GM23338 (cell line): Measurements from ENCODE around the gene PACSIN1. TPM values are rescaled to one million over a fixed set of nuclear protein-coding genes. Genes with fewer than 3 reads are reported as not detected.

Experiments used
- ATAC-seq: fragments of 200-7000 bp; cut with Tn5 transposase; 3 replicates; pipeline ENCODE4 v1.9.1; 2020
- DNase-seq: peaks from one replicate; pipeline ENCODE4 v3.0.0-alpha.2; 2015; ENCODE audit warnings: low spot score
- H2AFZ ChIP-seq: fragments of 200-600 bp; sonication (generic); 2 replicates; pipeline ENCODE4 v1.8.0; 2016; ENCODE audit warnings: antibody characterized with exemption, mild to moderate bottlenecking, moderate library complexity
- H3F3A ChIP-seq: fragments of 200-600 bp; sonication (generic); replicated peaks from 2 replicates; pipeline ENCODE4 v1.8.0; 2017; ENCODE audit warnings: antibody characterized with exemption, mixed run types, low read depth
- H3K27ac ChIP-seq: fragments of 200-600 bp; sonication (generic); 2 replicates; pipeline ENCODE4 v1.6.1; 2016; ENCODE audit warnings: low read depth
- H3K27me3 ChIP-seq: fragments of 200-600 bp; sonication (generic); 2 replicates; pipeline ENCODE4 v1.8.0; 2016; ENCODE audit warnings: mild to moderate bottlenecking, mixed run types, moderate library complexity; ENCODE audit not compliant: insufficient read depth
- H3K36me3 ChIP-seq: fragments of 200-600 bp; sonication (generic); 2 replicates; pipeline ENCODE4 v1.8.0; 2016; ENCODE audit warnings: mild to moderate bottlenecking; ENCODE audit not compliant: insufficient read depth
- H3K4me1 ChIP-seq: fragments of 200-600 bp; sonication (generic); 2 replicates; pipeline ENCODE4 v1.8.0; 2016; ENCODE audit warnings: mild to moderate bottlenecking, moderate library complexity; ENCODE audit not compliant: insufficient read depth
- H3K4me2 ChIP-seq: fragments of 200-600 bp; sonication (generic); 2 replicates; pipeline ENCODE4 v1.7.1; 2017; ENCODE audit warnings: mixed run types
- H3K4me3 ChIP-seq: fragments of 200-600 bp; sonication (generic); 2 replicates; pipeline ENCODE4 v1.6.1; 2016; ENCODE audit warnings: mixed run types
- H3K79me2 ChIP-seq: fragments of 200-600 bp; sonication (generic); replicated peaks from 2 replicates; pipeline ENCODE4 v1.8.0; 2017; ENCODE audit warnings: mild to moderate bottlenecking; ENCODE audit not compliant: insufficient read depth
- H3K9me2 ChIP-seq: fragments of 200-600 bp; sonication (generic); 2 replicates; pipeline ENCODE4 v1.8.0; 2017; ENCODE audit not compliant: insufficient read depth
- H4K20me1 ChIP-seq: fragments of 200-600 bp; sonication (generic); replicated peaks from 2 replicates; pipeline ENCODE4 v1.8.0; 2017; ENCODE audit warnings: mild to moderate bottlenecking; ENCODE audit not compliant: insufficient read depth
- H3K27ac Mint-ChIP-seq: 2 replicates; pipeline ENCODE4 v1.8.0; 2020; ENCODE audit warnings: inconsistent platforms, mild to moderate bottlenecking, moderate library complexity, mixed read lengths
- H3K27me3 Mint-ChIP-seq: 3 replicates; pipeline ENCODE4 v1.8.0; 2022; ENCODE audit warnings: low read depth, mild to moderate bottlenecking, moderate library complexity, mixed read lengths, inconsistent platforms; ENCODE audit not compliant: insufficient read depth, poor library complexity
- H3K36me3 Mint-ChIP-seq: 3 replicates; pipeline ENCODE4 v1.8.0; 2021; ENCODE audit warnings: low read depth, mild to moderate bottlenecking, inconsistent platforms, moderate library complexity, mixed read lengths
- H3K4me1 Mint-ChIP-seq: 3 replicates; pipeline ENCODE4 v1.8.0; 2020; ENCODE audit warnings: mild to moderate bottlenecking, inconsistent platforms, mixed read lengths
- H3K4me3 Mint-ChIP-seq: 3 replicates; pipeline ENCODE4 v1.8.0; 2021; ENCODE audit warnings: moderate library complexity, mild to moderate bottlenecking, inconsistent platforms, mixed read lengths
- H3K9me3 Mint-ChIP-seq: 3 replicates; pipeline ENCODE4 v1.8.0; 2020; ENCODE audit warnings: moderate library complexity, mild to moderate bottlenecking, inconsistent platforms, mixed read lengths
- CREB1 ChIP-seq: fragments of 250-450 bp; sonication (Bioruptor Pico); IDR thresholded peaks from 2 replicates; pipeline ENCODE4 v1.5.0; 2020; ENCODE audit warnings: low read depth, mild to moderate bottlenecking, moderate library complexity
- EZH2phosphoT487 ChIP-seq: fragments of 200-600 bp; sonication (generic); IDR thresholded peaks from one replicate; pipeline ENCODE4 v1.8.1; 2018; ENCODE audit warnings: antibody characterized with exemption; ENCODE audit not compliant: unreplicated experiment
- NANOG ChIP-seq: IDR thresholded peaks from 2 replicates; pipeline ENCODE4 v1.6.1; 2016; ENCODE audit warnings: antibody characterized with exemption, borderline replicate concordance
- POLR2AphosphoS5 ChIP-seq: IDR thresholded peaks from 2 replicates; pipeline ENCODE4 v1.6.1; 2016; ENCODE audit warnings: antibody characterized with exemption, low read depth
- STAT1 ChIP-seq: IDR thresholded peaks from one replicate; pipeline ENCODE4 v1.6.1; 2016; ENCODE audit warnings: antibody characterized with exemption; ENCODE audit not compliant: unreplicated experiment
- ZNF114 ChIP-seq: fragments of 250-450 bp; sonication (Bioruptor Pico); IDR thresholded peaks from 2 replicates; pipeline ENCODE4 v1.5.0; 2020; ENCODE audit warnings: mild to moderate bottlenecking, moderate library complexity
- ZNF331 ChIP-seq: fragments of 250-450 bp; sonication (Bioruptor Pico); IDR thresholded peaks from 2 replicates; pipeline ENCODE4 v1.5.0; 2020; ENCODE audit warnings: low read depth, mild to moderate bottlenecking, moderate library complexity
- polyA plus RNA-seq: library from polyadenylated mRNA; unstranded; fragments of >200 nt; fragmentation: Nextera tagmentation; extraction: Ambion mirVana; gene quantifications from 2 replicates; pipeline ENCODE4 v1.2.1, GENCODE V29; 2016
- total RNA-seq: library from RNA; depleted of rRNA; stranded (reverse); fragments of >200 nt; shearing (Covaris generic); gene quantifications from 2 replicates; pipeline ENCODE4 v1.2.3, GENCODE V29; 2014
- TF ChIP-seq, protein P1 (sequence below): fragments of 250-450 bp; sonication (Bioruptor Pico); IDR thresholded peaks from 2 replicates; pipeline ENCODE4 v1.5.0; 2020; ENCODE audit warnings: mild to moderate bottlenecking, moderate library complexity
- TF ChIP-seq, protein P2 (sequence below): IDR thresholded peaks from 2 replicates; pipeline ENCODE4 v1.6.1; 2016; ENCODE audit warnings: antibody characterized with exemption

The PACSIN1 gene
- total and polyA plus RNA-seq, 2 experiments from 2014 or later: 5.2 to 8.7 TPM

GRCh38 chr6:34549026-34549803 lies 83.3 kb downstream of the PACSIN1 start (continued):
- TF ChIP-seq, protein P1, sequence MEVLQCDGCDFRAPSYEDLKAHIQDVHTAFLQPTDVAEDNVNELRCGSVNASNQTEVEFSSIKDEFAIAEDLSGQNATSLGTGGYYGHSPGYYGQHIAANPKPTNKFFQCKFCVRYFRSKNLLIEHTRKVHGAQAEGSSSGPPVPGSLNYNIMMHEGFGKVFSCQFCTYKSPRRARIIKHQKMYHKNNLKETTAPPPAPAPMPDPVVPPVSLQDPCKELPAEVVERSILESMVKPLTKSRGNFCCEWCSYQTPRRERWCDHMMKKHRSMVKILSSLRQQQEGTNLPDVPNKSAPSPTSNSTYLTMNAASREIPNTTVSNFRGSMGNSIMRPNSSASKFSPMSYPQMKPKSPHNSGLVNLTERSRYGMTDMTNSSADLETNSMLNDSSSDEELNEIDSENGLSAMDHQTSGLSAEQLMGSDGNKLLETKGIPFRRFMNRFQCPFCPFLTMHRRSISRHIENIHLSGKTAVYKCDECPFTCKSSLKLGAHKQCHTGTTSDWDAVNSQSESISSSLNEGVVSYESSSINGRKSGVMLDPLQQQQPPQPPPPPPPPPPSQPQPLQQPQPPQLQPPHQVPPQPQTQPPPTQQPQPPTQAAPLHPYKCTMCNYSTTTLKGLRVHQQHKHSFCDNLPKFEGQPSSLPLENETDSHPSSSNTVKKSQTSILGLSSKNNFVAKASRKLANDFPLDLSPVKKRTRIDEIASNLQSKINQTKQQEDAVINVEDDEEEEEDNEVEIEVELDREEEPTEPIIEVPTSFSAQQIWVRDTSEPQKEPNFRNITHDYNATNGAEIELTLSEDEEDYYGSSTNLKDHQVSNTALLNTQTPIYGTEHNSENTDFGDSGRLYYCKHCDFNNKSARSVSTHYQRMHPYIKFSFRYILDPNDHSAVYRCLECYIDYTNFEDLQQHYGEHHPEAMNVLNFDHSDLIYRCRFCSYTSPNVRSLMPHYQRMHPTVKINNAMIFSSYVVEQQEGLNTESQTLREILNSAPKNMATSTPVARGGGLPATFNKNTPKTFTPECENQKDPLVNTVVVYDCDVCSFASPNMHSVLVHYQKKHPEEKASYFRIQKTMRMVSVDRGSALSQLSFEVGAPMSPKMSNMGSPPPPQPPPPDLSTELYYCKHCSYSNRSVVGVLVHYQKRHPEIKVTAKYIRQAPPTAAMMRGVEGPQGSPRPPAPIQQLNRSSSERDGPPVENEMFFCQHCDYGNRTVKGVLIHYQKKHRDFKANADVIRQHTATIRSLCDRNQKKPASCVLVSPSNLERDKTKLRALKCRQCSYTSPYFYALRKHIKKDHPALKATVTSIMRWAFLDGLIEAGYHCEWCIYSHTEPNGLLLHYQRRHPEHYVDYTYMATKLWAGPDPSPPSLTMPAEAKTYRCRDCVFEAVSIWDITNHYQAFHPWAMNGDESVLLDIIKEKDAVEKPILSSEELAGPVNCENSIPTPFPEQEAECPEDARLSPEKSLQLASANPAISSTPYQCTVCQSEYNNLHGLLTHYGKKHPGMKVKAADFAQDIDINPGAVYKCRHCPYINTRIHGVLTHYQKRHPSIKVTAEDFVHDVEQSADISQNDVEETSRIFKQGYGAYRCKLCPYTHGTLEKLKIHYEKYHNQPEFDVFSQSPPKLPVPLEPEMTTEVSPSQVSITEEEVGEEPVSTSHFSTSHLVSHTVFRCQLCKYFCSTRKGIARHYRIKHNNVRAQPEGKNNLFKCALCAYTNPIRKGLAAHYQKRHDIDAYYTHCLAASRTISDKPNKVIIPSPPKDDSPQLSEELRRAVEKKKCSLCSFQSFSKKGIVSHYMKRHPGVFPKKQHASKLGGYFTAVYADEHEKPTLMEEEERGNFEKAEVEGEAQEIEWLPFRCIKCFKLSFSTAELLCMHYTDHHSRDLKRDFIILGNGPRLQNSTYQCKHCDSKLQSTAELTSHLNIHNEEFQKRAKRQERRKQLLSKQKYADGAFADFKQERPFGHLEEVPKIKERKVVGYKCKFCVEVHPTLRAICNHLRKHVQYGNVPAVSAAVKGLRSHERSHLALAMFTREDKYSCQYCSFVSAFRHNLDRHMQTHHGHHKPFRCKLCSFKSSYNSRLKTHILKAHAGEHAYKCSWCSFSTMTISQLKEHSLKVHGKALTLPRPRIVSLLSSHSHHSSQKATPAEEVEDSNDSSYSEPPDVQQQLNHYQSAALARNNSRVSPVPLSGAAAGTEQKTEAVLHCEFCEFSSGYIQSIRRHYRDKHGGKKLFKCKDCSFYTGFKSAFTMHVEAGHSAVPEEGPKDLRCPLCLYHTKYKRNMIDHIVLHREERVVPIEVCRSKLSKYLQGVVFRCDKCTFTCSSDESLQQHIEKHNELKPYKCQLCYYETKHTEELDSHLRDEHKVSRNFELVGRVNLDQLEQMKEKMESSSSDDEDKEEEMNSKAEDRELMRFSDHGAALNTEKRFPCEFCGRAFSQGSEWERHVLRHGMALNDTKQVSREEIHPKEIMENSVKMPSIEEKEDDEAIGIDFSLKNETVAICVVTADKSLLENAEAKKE: no peak
- no peak for TF ChIP-seq NANOG
- no peak for TF ChIP-seq CREB1 (CRISPR knock-in tag)
- TF ChIP-seq ZNF114 (CRISPR knock-in tag): no peak
- no peak for TF ChIP-seq ZNF331 (CRISPR knock-in tag)

- Histone ChIP-seq H2AFZ (no peak overlapping the region), H3F3A (no peaks in the 10 kb centered on the region), H3K27ac (no peak overlapping the region), H3K4me2 (no peak overlapping the region), H3K4me1 (no peaks in the 10 kb centered on the region), H3K36me3 (no peaks in the 10 kb centered on the region), H3K27me3 (no peaks in the 10 kb centered on the region), H3K4me3 (no peak overlapping the region), H4K20me1 (no peaks in the 10 kb centered on the region), H3K79me2 (no peaks in the 10 kb centered on the region), H3K9me2 (no peaks in the 10 kb centered on the region)
- peaks cover 11% of the 10 kb centered on the region; the same call in 2 of the 3 replicates for H3K4me1 Mint-ChIP-seq
- H3K4me3 Mint-ChIP-seq: no peak overlapping the region
- H3K27me3 Mint-ChIP-seq: peaks cover 8% of the 10 kb centered on the region
- DNase-seq (no peak), ATAC-seq (no peak)
- H3K27ac Mint-ChIP-seq: no peak overlapping the region
- H3K36me3 Mint-ChIP-seq: no peaks in the 10 kb centered on the region
- H3K9me3 Mint-ChIP-seq: peaks cover 2% of the 10 kb centered on the region; the same call in 1 of the 3 replicates
- TF ChIP-seq, protein P2, sequence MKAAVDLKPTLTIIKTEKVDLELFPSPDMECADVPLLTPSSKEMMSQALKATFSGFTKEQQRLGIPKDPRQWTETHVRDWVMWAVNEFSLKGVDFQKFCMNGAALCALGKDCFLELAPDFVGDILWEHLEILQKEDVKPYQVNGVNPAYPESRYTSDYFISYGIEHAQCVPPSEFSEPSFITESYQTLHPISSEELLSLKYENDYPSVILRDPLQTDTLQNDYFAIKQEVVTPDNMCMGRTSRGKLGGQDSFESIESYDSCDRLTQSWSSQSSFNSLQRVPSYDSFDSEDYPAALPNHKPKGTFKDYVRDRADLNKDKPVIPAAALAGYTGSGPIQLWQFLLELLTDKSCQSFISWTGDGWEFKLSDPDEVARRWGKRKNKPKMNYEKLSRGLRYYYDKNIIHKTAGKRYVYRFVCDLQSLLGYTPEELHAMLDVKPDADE: no peak
- TF ChIP-seq ZNF114 (CRISPR knock-in tag): no peak
- TF ChIP-seq STAT1: no peak
- no peak for TF ChIP-seq EZH2phosphoT487
- no peak for TF ChIP-seq CREB1 (CRISPR knock-in tag)
- TF ChIP-seq POLR2AphosphoS5: no peak
- TF ChIP-seq ZNF331 (CRISPR knock-in tag): no peak
Observed at GRCh38 chr6:34549804-34550202, 83.9 kb downstream of the PACSIN1 start.
